Mucosa of stomach (tissue), 1 donor: ENCODE data around the gene KIF3A.

Experiments
- H3K27me3 ChIP-seq: one replicate; pipeline ENCODE4 v1.7.0; 2013; ENCODE audit warnings: mild to moderate bottlenecking, low read length; ENCODE audit not compliant: control insufficient read depth, insufficient read depth
- H3K36me3 ChIP-seq: one replicate; pipeline ENCODE4 v1.7.0; 2013; ENCODE audit warnings: low read length; ENCODE audit not compliant: control insufficient read depth, insufficient read depth
- H3K4me1 ChIP-seq: one replicate; pipeline ENCODE4 v1.7.0; 2013; ENCODE audit warnings: mild to moderate bottlenecking, low read length; ENCODE audit not compliant: control insufficient read depth, insufficient read depth
- H3K4me3 ChIP-seq: one replicate; pipeline ENCODE4 v1.7.0; 2013; ENCODE audit warnings: low read length
- H3K9ac ChIP-seq: one replicate; pipeline ENCODE4 v1.7.0; 2013; ENCODE audit warnings: mild to moderate bottlenecking, low read length, moderate library complexity
- H3K9me3 ChIP-seq: one replicate; pipeline ENCODE4 v1.7.0; 2013; ENCODE audit warnings: mild to moderate bottlenecking, low read length, moderate library complexity; ENCODE audit not compliant: control insufficient read depth
- donor health status: Pancreatic carcinoma.

KIF3A gene

DNA sequence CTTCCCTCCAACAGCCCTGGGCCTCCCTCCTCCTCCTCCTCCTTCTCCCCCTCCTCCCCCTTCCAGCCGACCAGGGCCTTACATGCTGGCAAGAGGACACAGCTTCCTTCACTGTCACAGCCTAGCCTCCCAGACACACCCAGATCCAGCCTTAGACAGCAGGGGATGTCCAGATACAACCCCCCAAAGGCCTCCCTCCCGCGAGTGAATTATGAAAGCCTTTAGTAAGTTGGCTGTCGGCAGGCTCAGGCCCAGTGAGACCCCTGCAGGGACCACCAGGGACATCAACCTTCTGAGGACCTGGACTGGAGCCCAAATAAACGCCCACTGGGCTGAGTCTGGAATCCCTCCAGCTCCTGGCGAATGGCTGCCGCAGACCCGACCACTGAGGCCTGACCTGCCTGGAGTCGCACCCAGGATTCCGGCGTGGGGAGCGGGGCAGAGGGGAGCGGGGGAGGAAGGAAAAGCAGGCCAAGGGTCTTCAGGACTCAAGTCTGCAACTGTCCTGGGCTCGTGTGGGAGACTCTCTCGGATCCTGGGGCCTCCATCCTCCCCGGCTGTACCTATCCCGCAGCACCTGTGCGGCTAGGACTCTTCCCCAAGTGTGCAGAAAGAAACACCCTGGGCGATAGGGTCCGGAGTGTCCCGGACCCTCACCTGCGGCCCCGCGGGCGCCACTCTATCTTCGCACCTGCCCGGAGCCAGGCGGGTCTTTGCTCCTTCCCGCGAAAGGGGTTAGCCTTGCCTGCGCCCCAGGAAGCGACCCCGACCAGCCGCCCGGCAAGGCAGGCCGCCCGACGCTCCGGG is 39.0 kb upstream of the KIF3A start:
- peak overlapping the region; percentile 69 for H3K4me3 ChIP-seq
- H3K9me3 ChIP-seq: no peaks in the 10 kb centered on the region
- no peaks in the 10 kb centered on the region for H3K27me3 ChIP-seq
- peak overlapping the region; percentile 73 for H3K9ac ChIP-seq
- peaks cover 37% of the 10 kb centered on the region for H3K4me1 ChIP-seq
- H3K36me3 ChIP-seq: no peaks in the 10 kb centered on the region

DNA sequence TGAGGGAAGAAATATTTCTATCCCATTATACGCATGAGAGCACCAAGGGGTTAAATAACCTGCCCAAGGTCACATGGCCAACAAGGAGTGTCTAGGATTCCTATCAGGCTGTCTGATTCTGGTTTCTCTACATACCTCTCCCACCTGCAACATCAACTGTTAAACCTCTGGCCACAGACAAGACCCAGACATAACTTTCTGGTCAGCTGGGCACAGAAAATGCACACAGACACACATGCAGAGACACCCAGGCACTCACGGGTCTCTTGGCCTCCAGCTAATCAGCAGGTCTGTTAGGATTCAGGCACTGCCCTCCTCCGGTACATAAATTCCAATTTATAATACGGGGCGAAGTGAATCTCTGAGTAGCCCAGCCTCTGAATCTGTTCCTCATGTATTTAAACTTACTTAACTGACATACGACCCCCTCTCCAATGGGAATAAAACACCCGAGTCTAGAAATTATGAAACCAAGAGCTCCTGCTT is 38.2 kb upstream of the KIF3A start:
- peak overlapping the region; percentile 69 for H3K4me3 ChIP-seq
- no peaks in the 10 kb centered on the region for H3K27me3 ChIP-seq
- H3K9me3 ChIP-seq: no peaks in the 10 kb centered on the region
- peak overlapping the region; percentile 73 for H3K9ac ChIP-seq
- H3K4me1 ChIP-seq: peaks cover 37% of the 10 kb centered on the region
- H3K36me3 ChIP-seq: no peaks in the 10 kb centered on the region

GRCh38 chr5:132774896-132775295 is 37.5 kb upstream of the KIF3A start:
- no peak overlapping the region for H3K4me3 ChIP-seq
- H3K36me3 ChIP-seq: no peaks in the 10 kb centered on the region
- H3K9ac ChIP-seq: no peak overlapping the region
- no peaks in the 10 kb centered on the region for H3K27me3 ChIP-seq
- no peaks in the 10 kb centered on the region for H3K9me3 ChIP-seq
- H3K4me1 ChIP-seq: peaks cover 40% of the 10 kb centered on the region

DNA sequence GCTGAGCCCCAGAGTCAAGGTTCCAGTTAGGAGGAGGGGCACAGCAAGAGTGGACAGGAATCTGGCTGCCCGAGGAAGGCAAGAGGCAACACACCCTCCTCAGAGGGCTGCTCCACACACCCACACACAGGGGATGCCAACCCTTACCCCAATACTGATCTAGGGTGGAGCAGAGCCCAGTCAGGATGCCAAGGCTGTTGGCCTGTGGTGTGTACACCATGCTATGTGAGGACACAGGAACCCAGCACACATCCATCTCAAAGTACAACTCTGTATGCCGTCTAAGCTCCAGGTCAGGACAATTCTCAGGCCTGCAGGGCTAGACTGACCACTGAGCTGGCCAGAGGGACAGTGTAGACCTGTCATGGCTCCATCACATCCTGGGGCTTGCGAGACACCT is 37.1 kb upstream of the KIF3A start:
- no peaks in the 10 kb centered on the region for H3K9me3 ChIP-seq
- H3K9ac ChIP-seq: no peak overlapping the region
- no peak overlapping the region for H3K4me3 ChIP-seq
- H3K4me1 ChIP-seq: peaks cover 40% of the 10 kb centered on the region
- H3K27me3 ChIP-seq: no peaks in the 10 kb centered on the region
- no peaks in the 10 kb centered on the region for H3K36me3 ChIP-seq

DNA sequence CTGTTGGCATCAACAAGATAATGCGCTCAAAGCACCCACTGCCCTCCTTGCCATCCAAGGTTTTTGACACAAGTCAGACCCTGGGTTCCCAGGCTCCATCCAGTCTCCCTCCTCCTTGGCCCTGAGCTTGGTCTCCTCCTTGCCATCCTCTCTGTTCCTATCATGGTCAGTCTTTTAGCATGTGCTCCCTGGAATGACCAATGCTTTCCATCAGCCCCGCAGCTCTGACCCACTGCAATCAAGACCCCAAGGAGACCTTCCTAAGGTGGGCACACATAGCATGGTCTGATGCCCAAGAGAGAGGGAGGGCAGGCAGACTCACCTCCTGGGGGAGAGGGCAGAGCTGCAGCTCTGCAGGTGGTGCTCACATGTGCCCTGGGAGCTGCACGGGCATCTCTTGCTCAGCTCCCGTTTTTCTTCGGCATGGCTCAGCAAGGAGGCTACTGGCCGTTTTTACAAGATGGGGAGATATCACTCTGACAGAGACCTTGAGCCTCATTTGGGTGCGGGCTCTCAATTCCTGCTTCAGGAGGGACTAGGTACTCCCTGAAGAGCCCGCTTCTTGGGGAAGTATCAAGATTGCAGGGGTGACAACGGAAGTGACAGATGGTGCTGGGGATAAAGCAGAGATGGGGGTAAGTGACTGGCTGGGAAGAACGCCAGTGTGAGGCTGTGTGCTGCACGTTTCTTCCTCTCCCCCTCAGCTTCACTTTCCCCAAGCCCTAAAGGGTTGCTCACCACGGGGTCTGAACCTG is 36.4 kb upstream of the KIF3A start:
- no peak overlapping the region for H3K9ac ChIP-seq
- no peaks in the 10 kb centered on the region for H3K9me3 ChIP-seq
- H3K4me3 ChIP-seq: no peak overlapping the region
- peaks cover 40% of the 10 kb centered on the region for H3K4me1 ChIP-seq
- H3K27me3 ChIP-seq: no peaks in the 10 kb centered on the region
- H3K36me3 ChIP-seq: no peaks in the 10 kb centered on the region

DNA sequence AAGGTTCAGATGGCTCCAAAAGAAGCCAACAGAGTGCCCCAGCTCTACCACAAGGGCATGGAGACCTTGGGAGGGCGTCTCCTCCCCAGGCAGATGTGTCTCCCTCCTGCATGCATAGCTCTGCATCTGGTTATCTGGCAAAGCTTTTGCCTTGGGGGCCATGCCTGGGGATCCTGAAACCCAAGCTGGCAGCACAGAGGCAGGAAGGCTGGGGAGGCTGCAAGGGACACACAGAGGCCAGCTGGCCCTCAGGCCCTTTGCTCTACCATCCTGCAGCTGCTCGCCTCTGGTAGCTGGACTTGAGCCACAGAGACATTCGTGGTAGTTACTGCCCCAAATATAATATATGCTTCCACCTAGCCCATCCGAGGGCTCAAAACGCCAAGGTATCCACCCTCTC is 35.8 kb upstream of the KIF3A start:
- no peaks in the 10 kb centered on the region for H3K9me3 ChIP-seq
- no peaks in the 10 kb centered on the region for H3K27me3 ChIP-seq
- H3K4me1 ChIP-seq: peaks cover 36% of the 10 kb centered on the region
- no peak overlapping the region for H3K4me3 ChIP-seq
- H3K9ac ChIP-seq: no peak overlapping the region
- H3K36me3 ChIP-seq: no peaks in the 10 kb centered on the region

DNA sequence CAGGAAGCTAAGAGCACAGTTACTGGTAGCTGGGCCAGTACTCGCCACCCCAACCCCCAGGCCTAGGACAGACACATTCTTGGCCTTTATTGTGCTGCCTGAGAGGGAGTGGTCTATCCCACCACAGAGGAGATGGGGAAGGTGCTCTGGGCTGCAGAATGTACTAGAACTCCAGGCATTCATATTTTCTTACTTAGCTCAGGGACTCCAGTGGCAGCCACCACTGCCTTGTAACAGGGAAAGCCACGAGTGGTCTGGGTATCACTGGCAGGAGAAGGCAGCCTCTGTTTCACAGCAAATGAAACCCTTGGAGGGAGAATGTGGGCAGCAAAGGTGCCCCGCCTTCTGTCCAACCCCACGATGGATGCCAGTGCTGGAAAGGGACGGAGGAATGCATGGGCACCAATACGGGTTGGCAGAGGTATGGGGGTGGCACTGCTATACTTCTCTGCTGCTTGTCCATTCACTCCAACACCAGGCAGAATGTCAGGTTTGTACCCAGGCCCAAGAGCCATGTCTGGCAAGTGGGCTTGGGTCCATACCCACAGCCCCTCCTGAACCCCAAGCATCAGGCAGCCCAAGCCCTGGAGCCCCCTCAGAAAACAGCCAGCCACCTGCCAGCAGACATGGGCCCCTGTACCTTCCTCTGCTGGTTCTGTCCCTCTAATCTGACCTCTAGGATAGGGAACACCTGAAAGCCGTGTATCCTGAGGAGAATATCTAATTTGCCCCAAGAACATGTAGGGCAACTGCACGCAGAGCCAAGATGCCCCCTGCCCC is 35.1 kb upstream of the KIF3A start:
- Histone ChIP-seq H3K36me3 (no peaks in the 10 kb centered on the region), H3K27me3 (no peaks in the 10 kb centered on the region), H3K9ac (no peak overlapping the region), H3K4me1 (peaks cover 32% of the 10 kb centered on the region), H3K9me3 (no peaks in the 10 kb centered on the region), H3K4me3 (no peak overlapping the region)

GRCh38 chr5:132771503-132771998 is 34.2 kb upstream of the KIF3A start:
- Histone ChIP-seq H3K27me3 (no peaks in the 10 kb centered on the region), H3K4me1 (peaks cover 36% of the 10 kb centered on the region), H3K36me3 (no peaks in the 10 kb centered on the region), H3K4me3 (no peak overlapping the region), H3K9me3 (no peaks in the 10 kb centered on the region), H3K9ac (no peak overlapping the region)

DNA sequence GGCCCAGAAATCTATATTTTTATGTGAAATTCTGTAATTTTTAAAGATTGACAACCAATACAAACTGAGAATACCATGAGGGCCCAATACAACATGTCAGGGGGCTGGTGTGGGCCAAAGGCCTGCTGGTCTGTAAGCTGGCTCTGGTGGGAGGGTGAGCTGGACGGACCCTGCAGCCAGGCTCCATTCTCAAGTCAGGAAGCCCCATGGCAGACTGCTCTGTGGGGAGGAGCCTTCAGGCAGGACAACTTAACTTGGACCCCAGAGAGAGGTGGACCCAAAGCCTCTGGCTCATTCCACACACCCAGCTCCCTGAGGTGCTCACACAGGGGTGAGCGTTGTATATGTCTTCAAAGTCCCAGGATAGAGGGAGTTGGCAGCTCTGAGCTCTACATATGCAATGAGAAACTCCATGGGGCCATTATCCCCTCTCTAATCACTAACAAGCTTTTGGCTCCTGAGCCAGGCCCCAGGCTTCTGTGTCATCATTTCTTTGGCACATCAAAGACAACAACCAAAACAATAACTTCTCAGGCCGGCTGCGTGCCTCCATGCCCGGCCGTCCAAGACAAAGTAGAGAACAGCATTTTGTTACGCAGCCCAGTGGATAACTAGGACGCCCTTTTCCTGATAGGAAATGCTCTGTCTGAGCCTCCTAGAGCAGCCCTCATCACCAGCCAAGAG is 33.3 kb upstream of the KIF3A start:
- no peaks in the 10 kb centered on the region for H3K9me3 ChIP-seq
- H3K9ac ChIP-seq: no peak overlapping the region

GRCh38 chr5:132768485-132768868 is 31.1 kb upstream of the KIF3A start:
- Histone ChIP-seq H3K27me3 (no peaks in the 10 kb centered on the region), H3K9me3 (no peaks in the 10 kb centered on the region), H3K9ac (no peak overlapping the region), H3K4me3 (no peak overlapping the region), H3K4me1 (peaks cover 22% of the 10 kb centered on the region), H3K36me3 (peaks cover 10% of the 10 kb centered on the region)

More for the DNA sequence above, 33.3 kb upstream of the KIF3A start:
- peaks cover 36% of the 10 kb centered on the region for H3K4me1 ChIP-seq
- H3K36me3 ChIP-seq: no peaks in the 10 kb centered on the region
- no peak overlapping the region for H3K4me3 ChIP-seq
- H3K27me3 ChIP-seq: no peaks in the 10 kb centered on the region

DNA sequence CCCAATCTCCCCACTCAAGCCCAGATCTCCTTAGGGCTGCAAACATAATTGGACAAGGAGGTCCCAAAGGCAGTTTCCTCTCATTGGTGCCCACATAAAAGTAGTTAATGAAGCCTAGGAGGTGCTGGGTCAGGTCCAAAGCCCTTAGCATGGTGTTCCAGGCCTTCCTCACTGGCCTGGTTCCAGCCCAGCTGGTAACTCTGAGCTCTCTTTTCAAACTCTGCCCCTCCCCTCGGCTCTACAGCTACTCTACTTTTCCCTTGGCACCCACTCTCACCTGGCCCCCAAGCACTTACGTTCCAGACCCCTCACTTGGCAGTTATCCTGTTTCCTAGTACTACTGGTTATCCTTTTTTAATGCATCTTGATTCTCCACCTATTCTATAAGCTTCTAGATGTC is 29.8 kb upstream of the KIF3A start:
- no peaks in the 10 kb centered on the region for H3K9me3 ChIP-seq
- no peak overlapping the region for H3K9ac ChIP-seq
- peaks cover 22% of the 10 kb centered on the region for H3K4me1 ChIP-seq
- H3K4me3 ChIP-seq: no peak overlapping the region
- peaks cover 14% of the 10 kb centered on the region for H3K36me3 ChIP-seq
- no peaks in the 10 kb centered on the region for H3K27me3 ChIP-seq
